Measurements from ENCODE around the gene AGBL3.
A peak's percentile ranks its signal among the peaks of the same experiment; 100 is the strongest.

AGBL3 gene

DNA sequence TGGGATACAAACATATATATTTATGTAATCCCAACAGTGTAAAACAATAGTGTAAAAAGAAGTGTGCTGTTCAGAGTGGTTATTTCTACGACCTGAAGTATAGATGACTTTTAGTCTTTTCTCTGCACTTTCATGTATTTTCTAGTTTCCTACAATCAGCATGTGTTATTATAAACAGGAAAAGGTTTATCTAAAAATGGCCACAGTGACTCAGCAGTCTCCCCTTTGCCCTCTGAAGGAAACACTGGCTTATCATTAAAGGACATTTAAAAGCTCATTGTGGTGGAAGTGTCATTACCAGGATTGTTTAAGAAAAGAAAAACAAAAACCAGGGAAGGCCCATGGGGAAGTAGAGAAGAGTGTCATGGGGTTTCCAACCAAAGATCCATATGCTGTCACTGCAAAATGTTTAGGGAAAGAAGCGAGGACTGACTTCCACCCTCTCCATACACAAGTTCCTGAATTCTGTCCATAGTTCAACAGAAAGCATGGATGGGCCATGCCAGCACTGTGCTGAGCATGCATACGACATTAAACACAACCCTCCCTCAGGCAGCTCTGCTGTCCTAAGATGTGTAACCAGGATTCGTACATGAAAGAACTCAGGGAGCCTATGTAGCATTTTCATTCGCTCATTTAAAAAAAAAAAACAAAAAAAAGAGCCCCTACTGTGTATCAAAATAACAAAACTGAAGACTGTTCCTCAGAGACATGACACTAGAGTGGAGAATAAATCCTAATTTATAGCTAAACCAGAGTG is 174.0 kb downstream of the AGBL3 start:
- Histone ChIP-seq H3K27ac (ENCODE audit: low read depth, low read length) (peak overlapping the region; percentile 62), H3K4me3 (ENCODE audit: low read length) (peak overlapping the region; percentile 56), H3K36me3 (ENCODE audit: control insufficient read depth, low read length) (peaks cover 42% of the 10 kb centered on the region), H3K4me2 (ENCODE audit: low read length) (peak overlapping the region; percentile 73), H3K9me2 (replicated peaks; ENCODE audit: control insufficient read depth, low read length) (no peaks in the 10 kb centered on the region), H3K79me2 (ENCODE audit: control insufficient read depth, low read length) (no peaks in the 10 kb centered on the region), H3K27me3 (ENCODE audit: control insufficient read depth, low read length) (no peaks in the 10 kb centered on the region), H4K20me1 (ENCODE audit: control insufficient read depth, insufficient read depth, low read depth, low read length) (no peaks in the 10 kb centered on the region), H3F3A (ENCODE audit: control insufficient read depth, insufficient read depth) (peaks cover 6% of the 10 kb centered on the region), H3K9me3 (ENCODE audit: control insufficient read depth, insufficient read depth, low read length) (peaks cover 43% of the 10 kb centered on the region), H3K4me1 (ENCODE audit: control insufficient read depth, low read length) (peaks cover 27% of the 10 kb centered on the region)
- no peak for TF ChIP-seq EZH2phosphoT487 (IDR thresholded peaks at IDR 0.05; ENCODE audit: borderline replicate concordance, low read length)
- TF ChIP-seq, protein P1, sequence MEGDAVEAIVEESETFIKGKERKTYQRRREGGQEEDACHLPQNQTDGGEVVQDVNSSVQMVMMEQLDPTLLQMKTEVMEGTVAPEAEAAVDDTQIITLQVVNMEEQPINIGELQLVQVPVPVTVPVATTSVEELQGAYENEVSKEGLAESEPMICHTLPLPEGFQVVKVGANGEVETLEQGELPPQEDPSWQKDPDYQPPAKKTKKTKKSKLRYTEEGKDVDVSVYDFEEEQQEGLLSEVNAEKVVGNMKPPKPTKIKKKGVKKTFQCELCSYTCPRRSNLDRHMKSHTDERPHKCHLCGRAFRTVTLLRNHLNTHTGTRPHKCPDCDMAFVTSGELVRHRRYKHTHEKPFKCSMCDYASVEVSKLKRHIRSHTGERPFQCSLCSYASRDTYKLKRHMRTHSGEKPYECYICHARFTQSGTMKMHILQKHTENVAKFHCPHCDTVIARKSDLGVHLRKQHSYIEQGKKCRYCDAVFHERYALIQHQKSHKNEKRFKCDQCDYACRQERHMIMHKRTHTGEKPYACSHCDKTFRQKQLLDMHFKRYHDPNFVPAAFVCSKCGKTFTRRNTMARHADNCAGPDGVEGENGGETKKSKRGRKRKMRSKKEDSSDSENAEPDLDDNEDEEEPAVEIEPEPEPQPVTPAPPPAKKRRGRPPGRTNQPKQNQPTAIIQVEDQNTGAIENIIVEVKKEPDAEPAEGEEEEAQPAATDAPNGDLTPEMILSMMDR (IDR thresholded peaks at IDR 0.05; ENCODE audit: low read depth, low read length, poor library complexity, severe bottlenecking): no peak

GRCh38 chr7:135160858-135161653 is 174.7 kb downstream of the AGBL3 start:
- Histone ChIP-seq H3K9me3 (ENCODE audit: control insufficient read depth, insufficient read depth, low read length) (peaks cover 36% of the 10 kb centered on the region), H3K4me2 (ENCODE audit: low read length) (peak overlapping the region; percentile 73), H3K4me1 (ENCODE audit: control insufficient read depth, low read length) (peaks cover 27% of the 10 kb centered on the region), H3K79me2 (ENCODE audit: control insufficient read depth, low read length) (no peaks in the 10 kb centered on the region), H3K4me3 (ENCODE audit: low read length) (peak overlapping the region; percentile 56), H3K27me3 (ENCODE audit: control insufficient read depth, low read length) (no peaks in the 10 kb centered on the region), H3K27ac (ENCODE audit: low read depth, low read length) (peak overlapping the region; percentile 62), H3K9me2 (replicated peaks; ENCODE audit: control insufficient read depth, low read length) (no peaks in the 10 kb centered on the region), H3K36me3 (ENCODE audit: control insufficient read depth, low read length) (peaks cover 49% of the 10 kb centered on the region), H3F3A (ENCODE audit: control insufficient read depth, insufficient read depth) (peaks cover 6% of the 10 kb centered on the region), H4K20me1 (ENCODE audit: control insufficient read depth, insufficient read depth, low read depth, low read length) (no peaks in the 10 kb centered on the region)
- TF ChIP-seq, protein P1 (IDR thresholded peaks at IDR 0.05; ENCODE audit: low read depth, low read length, poor library complexity, severe bottlenecking): peak; percentile 32
- TF ChIP-seq EZH2phosphoT487 (IDR thresholded peaks at IDR 0.05; ENCODE audit: borderline replicate concordance, low read length): no peak

DNA sequence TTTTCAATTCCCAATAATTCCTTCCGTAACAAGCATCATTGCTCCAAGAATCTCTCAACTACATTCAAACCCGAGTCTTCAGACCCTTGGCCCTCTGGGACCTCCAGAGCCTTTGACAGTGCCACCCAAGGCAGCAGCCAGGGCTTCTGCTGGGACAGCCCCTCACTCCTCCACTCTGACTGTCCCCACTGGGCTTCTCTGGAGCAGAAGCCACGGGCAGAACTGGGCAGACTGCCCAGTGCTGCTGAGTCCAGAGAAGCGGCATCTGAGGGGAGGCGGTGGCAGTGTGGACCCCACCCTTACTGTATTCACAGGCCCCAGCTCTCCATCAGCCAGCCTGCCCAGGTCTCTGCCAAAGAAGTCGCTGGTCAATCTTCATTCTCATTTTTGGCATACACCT is 175.4 kb downstream of the AGBL3 start:
- Histone ChIP-seq H3K4me3 (ENCODE audit: low read length) (peak overlapping the region; percentile 56), H3K27me3 (ENCODE audit: control insufficient read depth, low read length) (no peaks in the 10 kb centered on the region), H3K79me2 (ENCODE audit: control insufficient read depth, low read length) (no peaks in the 10 kb centered on the region), H3K9me3 (ENCODE audit: control insufficient read depth, insufficient read depth, low read length) (peaks cover 30% of the 10 kb centered on the region), H3K9me2 (replicated peaks; ENCODE audit: control insufficient read depth, low read length) (no peaks in the 10 kb centered on the region), H3K4me2 (ENCODE audit: low read length) (peak overlapping the region; percentile 73), H4K20me1 (ENCODE audit: control insufficient read depth, insufficient read depth, low read depth, low read length) (no peaks in the 10 kb centered on the region), H3K27ac (ENCODE audit: low read depth, low read length) (peak overlapping the region; percentile 62), H3K4me1 (ENCODE audit: control insufficient read depth, low read length) (peaks cover 27% of the 10 kb centered on the region), H3K36me3 (ENCODE audit: control insufficient read depth, low read length) (peaks cover 56% of the 10 kb centered on the region), H3F3A (ENCODE audit: control insufficient read depth, insufficient read depth) (peaks cover 6% of the 10 kb centered on the region)
- TF ChIP-seq, protein P1 (IDR thresholded peaks at IDR 0.05; ENCODE audit: low read depth, low read length, poor library complexity, severe bottlenecking): no peak
- no peak for TF ChIP-seq EZH2phosphoT487 (IDR thresholded peaks at IDR 0.05; ENCODE audit: borderline replicate concordance, low read length)

All from DOHH2 (cell line).